Hematopoietic multipotent progenitor cell treated with erythropoietin and hydrocortisone succinate and interleukin-3 and kit ligand, for 8 days (in vitro differentiated cells): ENCODE measurements around the gene PSPC1.
"Not testable (repeated sequence)": the region's sequence is repeated elsewhere in the genome, so short reads cannot be mapped to it uniquely, and the experiment has no call there.

Source experiments
- DNase-seq: peaks from one replicate; pipeline ENCODE4 v3.0.0-alpha.2; 2015

PSPC1 gene

GRCh38 chr13:19763618-19764017 lies 19.1 kb downstream of the PSPC1 start:
- no peak for DNase-seq

GRCh38 chr13:19759669-19760068 lies 23.1 kb downstream of the PSPC1 start:
- no peak for DNase-seq

DNA sequence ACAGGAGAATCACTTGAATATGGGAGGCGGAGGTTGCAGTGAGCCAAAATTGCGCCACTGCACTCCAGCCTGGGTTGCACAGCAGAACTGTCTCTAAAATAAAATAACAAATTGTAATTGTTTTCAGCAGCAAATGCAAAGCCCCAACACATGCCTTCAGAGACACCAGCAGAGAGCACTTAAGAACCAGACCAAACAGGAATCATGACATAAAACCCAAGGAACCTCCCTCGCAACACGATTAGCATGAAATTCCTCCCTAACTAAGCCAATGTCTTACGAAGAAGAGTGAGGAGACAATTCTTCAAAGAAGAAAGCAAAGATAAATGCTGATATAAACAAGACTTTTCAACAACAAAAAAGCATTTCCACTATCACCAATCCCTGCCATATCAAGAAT lies 40.1 kb downstream of the PSPC1 start:
- DNase-seq = no peak

- no peak for DNase-seq
Observed at GRCh38 chr13:19737844-19738557, 44.7 kb downstream of the PSPC1 start.

GRCh38 chr13:19726611-19727010 lies 56.1 kb downstream of the PSPC1 start:
- DNase-seq = no peak

GRCh38 chr13:19725320-19725719 lies 57.4 kb downstream of the PSPC1 start:
- DNase-seq = no peak

- DNase-seq = no peak
Observed at GRCh38 chr13:19720039-19720438, 62.7 kb downstream of the PSPC1 start.

- DNase-seq = no peak
Observed at GRCh38 chr13:19713186-19713965, 69.4 kb downstream of the PSPC1 start.

- not testable (repeated sequence) for DNase-seq
Observed at GRCh38 chr13:19709782-19710181, 73.0 kb downstream of the PSPC1 start.

GRCh38 chr13:19709039-19709438 lies 73.7 kb downstream of the PSPC1 start:
- not testable (repeated sequence) for DNase-seq

GRCh38 chr13:19704256-19704655 lies 78.5 kb downstream of the PSPC1 start:
- DNase-seq = not testable (repeated sequence)

DNA sequence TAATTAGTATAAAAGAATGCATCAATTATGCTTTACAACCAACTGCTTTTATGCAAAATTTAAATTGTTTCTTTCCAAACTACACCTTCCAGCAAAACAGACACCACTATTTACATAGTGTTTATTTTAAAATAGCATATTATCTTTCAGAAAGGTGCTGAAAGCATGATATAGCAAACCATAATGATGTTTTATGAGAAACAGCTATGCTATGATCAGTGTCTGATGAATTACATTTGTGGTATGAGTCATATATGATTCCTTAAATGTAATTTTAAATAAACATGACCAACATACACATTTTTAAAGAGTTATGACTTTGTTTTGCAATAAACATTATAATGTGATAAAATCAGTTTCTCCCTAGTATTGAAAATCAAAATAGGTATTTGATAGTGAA lies 81.1 kb downstream of the PSPC1 start:
- not testable (repeated sequence) for DNase-seq

- DNase-seq = not testable (repeated sequence)
Observed at GRCh38 chr13:19700963-19701362, 81.8 kb downstream of the PSPC1 start.

DNA sequence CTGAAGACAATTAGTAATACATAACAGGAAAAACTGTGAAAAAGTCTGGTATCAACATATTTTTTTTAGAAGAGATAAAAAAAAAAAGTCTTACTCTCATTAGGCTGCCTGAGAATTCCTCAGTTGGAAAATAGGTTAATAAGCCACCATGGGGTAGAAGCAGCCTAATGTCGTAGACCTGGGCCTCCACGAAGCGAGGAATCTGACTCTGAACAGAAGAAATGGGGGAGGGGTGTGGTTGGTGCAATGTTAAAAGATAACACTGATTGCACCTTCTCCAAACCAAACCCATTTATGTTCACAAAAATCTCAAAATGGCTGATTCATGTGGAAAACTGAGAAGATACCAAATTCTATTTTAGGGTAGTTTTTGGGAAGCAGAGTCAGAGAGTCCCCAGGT lies 86.9 kb downstream of the PSPC1 start:
- DNase-seq = no peak

DNA sequence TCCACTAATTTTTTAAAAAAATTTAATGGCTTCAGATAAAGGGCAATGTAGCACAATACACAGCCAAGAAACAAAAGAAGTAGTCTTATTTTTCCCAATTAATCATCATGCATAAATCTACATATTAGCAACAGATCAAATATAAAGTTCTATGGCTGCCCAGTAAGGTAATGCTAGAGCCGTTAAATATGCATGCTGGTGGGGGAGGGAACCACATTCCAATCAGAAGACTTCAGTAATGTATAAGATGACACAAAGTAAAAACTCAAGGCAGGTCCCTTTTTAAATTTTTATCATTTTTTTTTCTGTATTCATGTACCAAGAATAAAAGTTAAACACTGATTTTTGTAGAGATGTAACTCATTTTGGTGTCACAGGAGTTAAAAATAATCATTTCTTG lies 87.3 kb downstream of the PSPC1 start:
- DNase-seq = no peak

DNA sequence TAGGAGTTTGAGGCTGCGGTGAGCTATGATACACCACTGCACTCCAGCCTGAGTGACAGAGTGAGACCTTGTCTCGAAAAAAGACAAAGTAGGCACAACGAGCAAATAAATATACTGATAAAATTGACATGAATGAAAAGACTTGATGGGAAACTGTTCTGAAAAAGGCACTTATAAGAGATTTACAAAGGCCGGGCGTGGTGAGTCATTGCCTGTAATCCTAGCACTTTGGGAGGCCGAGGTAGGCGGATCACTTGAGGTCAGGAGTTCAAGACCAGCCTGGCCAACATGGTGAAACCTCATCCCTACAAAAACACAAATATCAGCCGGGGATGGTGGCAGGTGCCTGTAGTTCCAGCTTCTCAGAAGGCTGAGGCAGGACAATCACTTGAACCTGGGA lies 91.3 kb downstream of the PSPC1 start:
- DNase-seq = not testable (repeated sequence)

DNA sequence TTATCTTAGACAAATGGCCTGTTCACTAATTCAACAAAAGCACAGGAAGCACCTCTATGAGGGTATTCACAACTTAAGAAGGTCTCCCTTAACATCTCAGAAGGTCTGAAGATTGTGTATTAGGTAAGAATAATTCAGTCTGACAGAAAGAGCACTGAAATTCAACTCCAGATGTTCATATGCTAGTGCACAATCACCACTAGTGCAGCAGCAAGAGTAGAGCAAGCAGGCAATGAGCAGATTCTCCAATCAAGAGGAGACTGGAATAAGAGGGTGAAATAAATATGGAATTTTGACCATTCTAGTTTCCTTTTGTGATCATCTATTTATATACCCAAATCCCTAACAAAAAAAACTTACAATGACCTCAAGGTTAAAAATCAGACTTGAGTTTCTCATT lies 97.3 kb downstream of the PSPC1 start:
- no peak for DNase-seq

GRCh38 chr13:19685034-19685433 lies 97.7 kb downstream of the PSPC1 start:
- DNase-seq = no peak

DNA sequence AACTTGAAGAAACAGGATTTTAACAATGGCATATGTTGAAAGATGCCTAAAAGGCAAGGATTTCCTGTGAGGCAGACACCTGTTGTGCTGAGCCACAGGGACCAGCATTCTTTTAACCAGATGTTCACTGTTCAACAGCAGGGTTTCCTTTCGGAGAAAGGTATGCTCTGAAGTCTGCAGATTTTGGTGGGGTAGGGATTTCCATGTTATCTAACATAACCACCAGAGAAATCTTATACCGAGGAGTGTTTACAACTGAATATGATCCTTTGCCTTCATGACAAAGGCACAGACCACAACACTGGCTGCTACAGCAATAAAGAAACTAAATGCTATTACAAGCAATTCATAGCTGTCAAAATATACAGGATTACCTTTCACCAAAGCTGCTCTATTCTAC lies 101.2 kb downstream of the PSPC1 start:
- DNase-seq = no peak

DNA sequence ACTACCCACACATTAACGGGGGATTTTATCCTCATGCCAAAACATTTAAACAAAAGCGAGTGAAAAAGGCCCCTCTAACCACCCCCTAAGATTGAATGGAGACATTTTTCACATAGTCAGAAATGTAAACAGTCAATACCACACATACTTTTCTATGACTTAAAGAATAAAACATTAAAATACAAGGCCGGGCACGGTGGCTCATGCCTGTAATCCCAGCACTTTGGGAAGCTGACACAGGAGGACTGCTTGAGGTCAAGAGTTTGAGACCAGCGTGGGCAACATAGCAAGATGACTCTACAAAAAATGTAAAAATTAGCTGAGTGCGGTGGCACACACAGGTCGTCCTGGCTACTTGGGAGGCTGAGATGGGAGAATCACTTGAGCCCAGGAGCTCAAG lies 102.0 kb downstream of the PSPC1 start:
- DNase-seq = no peak

DNA sequence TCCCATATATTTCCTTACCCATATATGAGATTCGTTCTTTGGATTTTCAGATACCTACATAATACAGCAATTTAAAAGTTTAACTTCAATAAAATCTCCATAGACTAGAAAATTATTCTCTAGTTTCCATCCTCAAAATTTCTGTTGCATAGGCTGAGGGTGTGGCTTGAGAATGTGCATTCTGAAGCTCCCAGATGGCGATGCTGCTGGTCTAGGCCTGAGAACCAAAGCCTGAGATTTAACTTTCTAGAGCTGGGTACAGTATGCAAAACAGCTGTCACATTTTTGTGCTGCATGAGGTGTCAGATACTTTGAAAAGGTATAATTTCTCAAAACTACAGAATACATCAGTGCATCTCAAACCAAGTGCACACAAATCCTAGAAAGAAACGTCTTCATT lies 106.6 kb downstream of the PSPC1 start:
- no peak for DNase-seq

- no peak for DNase-seq
Observed at GRCh38 chr13:19674898-19675297, 107.8 kb downstream of the PSPC1 start.

DNA sequence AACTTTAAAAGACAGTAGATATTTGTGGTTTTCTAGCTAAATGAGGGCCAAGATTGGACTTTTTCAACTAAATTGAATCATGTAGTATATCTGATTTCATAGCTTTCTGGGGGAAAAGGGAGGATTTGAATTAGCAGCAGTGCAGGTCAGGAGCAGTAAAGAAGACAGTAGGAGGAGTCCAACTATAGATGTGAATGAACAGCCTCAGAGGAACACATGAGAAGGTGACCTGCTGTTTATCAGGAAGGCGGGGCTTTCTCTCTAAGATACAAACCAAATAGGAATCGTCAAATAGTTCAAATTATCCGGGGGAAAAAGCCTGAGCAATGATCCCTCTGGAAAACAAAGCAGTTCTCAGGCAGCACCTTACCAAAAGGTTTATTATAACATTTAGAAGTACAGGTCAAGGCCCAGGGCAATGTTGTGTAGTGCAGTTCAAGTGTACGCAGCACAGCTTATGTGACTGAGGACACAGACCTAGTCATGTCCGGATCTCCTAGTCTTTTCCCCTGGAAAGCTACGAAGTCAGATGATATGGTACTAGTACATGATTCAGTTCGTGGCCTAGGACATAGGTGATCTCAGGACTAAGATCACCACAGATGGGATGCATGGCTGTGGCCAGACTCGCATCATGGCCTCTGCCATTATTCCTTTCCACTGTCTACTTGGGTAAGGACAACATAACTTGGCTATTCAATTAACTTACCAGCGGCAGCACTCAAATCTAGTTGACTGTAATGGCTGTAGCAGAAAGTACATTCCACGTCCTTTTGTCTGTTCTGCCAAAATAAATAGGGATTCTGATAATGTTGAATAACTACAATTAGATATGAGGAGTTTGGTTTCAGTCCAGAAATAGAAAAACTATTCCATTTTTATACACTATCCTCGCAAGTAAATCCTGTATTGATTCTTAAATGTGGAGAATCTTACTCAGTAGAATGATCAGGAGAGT lies 109.0 kb downstream of the PSPC1 start:
- no peak for DNase-seq
